Activated CD8-positive, alpha-beta memory T cell treated with anti-CD3 and anti-CD28 coated beads for 36 hours (primary cell): ENCODE data around the gene VWA2. TPM values are rescaled to one million over a fixed set of nuclear protein-coding genes. Genes with fewer than 3 reads are reported as not detected.

Source experiments
- CTCF ChIA-PET: fragments of 350-600 bp; sonication (Branson Sonifier 250); formaldehyde crosslinking; loops from one replicate; lab custom pipeline; 2021; ENCODE audit warnings: antibody characterized with exemption; lab: Charles Lee
- POLR2A ChIA-PET: fragments of 350-600 bp; sonication (Branson Sonifier 250); formaldehyde crosslinking; loops from one replicate; lab custom pipeline; 2021; ENCODE audit warnings: antibody characterized with exemption; lab: Charles Lee
- total RNA-seq, 2 experiments: library from RNA; stranded (reverse); gene quantifications; one replicate each; pipeline ENCODE4 v1.2.3, GENCODE V29; 2021

Gene VWA2
- total RNA-seq, 2 experiments from 2014 or later: not detected

DNA sequence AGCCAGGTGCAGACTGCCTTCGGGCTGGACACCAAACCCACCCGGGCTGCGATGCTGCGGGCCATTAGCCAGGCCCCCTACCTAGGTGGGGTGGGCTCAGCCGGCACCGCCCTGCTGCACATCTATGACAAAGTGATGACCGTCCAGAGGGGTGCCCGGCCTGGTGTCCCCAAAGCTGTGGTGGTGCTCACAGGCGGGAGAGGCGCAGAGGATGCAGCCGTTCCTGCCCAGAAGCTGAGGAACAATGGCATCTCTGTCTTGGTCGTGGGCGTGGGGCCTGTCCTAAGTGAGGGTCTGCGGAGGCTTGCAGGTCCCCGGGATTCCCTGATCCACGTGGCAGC lies 50.0 kb downstream of the VWA2 start:
- POLR2A ChIA-PET: no interaction called here
- CTCF ChIA-PET: no interaction called here

DNA sequence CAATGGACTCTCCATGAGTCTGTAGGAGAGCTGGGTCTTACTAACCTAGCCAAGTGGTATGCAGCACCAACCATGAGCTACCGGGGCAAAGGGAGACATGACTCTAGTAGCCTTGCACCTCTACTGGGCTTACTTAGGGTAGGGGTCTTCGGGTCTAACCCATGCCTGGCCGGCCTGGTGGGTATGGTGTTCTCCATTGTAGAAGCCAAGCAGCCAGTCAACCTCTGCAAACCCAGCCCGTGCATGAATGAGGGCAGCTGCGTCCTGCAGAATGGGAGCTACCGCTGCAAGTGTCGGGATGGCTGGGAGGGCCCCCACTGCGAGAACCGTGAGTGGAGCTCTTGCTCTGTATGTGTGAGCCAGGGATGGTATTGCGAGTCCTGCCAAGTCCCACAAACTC lies 51.0 kb downstream of the VWA2 start:
- ChIA-PET POLR2A (no interaction called here), CTCF (interaction anchor here (1.2 kb wide), 1 partner anchor 14 kb away, joined by 3 read pairs; no protein-coding TSS in a partner anchor)

DNA sequence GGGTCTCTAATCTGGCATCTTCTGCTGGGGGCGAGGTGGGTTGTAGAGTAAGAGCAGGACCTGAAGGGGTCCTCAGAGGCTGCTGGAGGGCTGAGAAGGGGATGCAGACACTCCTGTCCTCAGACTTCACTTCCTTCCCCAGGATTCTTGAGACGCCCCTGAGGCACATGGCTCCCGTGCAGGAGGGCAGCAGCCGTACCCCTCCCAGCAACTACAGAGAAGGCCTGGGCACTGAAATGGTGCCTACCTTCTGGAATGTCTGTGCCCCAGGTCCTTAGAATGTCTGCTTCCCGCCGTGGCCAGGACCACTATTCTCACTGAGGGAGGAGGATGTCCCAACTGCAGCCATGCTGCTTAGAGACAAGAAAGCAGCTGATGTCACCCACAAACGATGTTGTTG lies 52.0 kb downstream of the VWA2 start:
- ChIA-PET POLR2A (no interaction called here), CTCF (interaction anchor here (1.2 kb wide), 1 partner anchor 13 kb away, joined by 3 read pairs; no protein-coding TSS in a partner anchor)

- ChIA-PET CTCF (no interaction called here), POLR2A (no interaction called here)
Measured at GRCh38 chr10:114291516-114291915, 52.5 kb downstream of the VWA2 start.

DNA sequence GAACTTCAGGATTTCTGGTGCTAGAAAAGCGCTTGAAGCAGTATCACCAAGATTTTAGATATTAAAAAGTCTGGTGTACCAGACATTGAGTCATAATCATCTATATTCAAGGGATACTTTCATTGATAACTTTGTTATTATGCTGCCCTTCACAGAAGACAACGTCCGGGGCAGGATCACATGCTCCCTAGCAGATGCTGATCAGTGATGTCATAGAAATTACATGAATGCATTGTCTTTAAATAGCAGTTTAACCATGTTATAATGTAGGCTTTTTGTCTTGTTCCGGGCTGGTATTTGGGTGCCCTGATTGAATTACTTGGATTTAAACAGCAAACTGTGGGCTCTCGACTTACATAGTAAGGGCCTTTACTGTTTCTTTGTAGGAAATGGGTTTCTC lies 54.0 kb downstream of the VWA2 start:
- POLR2A ChIA-PET: no interaction called here
- CTCF ChIA-PET: no interaction called here

DNA sequence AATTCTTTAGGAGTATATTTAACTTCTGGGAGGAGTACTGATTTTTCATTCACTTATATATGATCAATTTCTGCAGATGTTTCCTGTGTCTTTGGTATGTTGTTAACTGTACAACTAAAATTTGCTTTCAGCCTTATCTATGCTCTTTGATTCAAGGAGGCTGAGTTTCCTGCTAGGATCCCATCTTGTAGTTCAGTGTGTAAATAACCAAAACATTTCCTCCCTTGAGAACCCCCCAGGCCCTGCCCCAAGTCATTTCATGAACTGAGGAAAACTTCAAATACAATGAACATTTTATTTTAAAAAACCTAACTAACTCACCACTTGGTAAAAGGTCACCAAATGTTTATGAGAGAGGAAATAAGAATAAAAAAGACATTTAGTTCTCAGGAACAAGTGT lies 55.5 kb downstream of the VWA2 start:
- ChIA-PET CTCF (no interaction called here), POLR2A (no interaction called here)

GRCh38 chr10:114295393-114295792 lies 56.3 kb downstream of the VWA2 start:
- CTCF ChIA-PET: no interaction called here
- POLR2A ChIA-PET: no interaction called here

GRCh38 chr10:114297136-114297705 lies 58.2 kb downstream of the VWA2 start:
- CTCF ChIA-PET: interaction anchor here (0.6 kb wide), 2 partner anchors 61 to 346 kb away, joined by 3 to 4 read pairs; no protein-coding TSS in a partner anchor
- POLR2A ChIA-PET: no interaction called here

GRCh38 chr10:114300036-114300645 lies 61.1 kb downstream of the VWA2 start:
- ChIA-PET POLR2A (no interaction called here), CTCF (no interaction called here)

DNA sequence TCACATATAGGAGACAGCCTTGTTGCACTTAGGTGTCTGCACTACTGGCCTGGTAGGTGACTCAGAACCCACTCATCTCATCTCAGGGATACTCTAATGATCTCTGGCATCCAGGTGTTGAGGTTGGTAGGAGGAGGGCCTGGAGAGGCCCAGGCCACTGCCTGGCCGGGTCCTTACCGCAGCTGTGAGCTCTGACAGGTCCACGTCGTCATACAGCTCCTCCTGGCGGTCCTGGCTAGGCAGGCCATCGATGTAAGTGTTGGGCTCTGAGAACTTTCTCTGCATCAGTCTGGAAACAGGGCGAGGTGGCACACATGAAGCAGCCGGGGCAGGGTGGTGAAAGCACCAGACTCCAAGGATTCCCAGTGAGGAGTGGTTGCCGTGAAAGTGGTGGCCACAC lies 62.1 kb downstream of the VWA2 start:
- ChIA-PET CTCF (no interaction called here), POLR2A (no interaction called here)

DNA sequence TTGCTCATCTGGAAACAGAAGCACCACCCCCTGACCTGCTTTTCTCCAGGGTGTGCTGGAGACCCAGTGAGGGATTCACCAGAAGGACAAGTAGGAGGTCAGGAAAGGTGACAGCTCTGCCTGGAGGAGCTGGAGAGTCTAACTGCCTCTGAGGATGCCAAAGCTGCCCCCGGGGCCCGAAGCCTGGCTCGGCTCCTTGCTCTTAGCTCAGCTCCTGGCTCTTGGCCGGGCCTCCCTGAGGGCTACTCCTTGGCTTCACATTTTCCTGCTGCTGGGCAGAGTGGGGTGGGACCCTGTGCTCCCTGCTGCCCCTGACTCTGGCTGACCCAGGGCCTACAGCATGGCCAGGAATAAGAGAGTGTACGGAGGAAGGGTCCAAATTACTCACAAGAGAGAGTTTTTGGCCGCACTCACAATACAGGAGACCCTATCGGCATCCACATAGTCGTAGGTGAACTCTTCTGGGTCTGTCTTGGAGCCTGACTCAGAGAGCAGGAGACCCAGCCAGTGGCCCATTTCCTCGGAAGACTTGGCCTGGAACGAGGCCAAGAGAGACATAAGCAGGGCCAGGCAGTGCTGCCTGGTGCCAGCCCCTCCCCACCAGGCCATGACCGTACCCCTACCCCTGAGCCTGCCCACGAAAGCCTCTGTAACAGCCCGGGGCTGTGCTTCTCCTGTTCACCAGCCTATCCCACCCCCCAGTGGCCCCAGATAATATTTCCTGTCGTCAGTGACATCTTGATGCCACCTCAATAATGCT lies 63.1 kb downstream of the VWA2 start:
- ChIA-PET POLR2A (no interaction called here), CTCF (no interaction called here)

- ChIA-PET POLR2A (no interaction called here), CTCF (interaction anchor here (0.6 to 2.1 kb wide), 17 partner anchors 9 to 576 kb away, joined by 3 to 22 read pairs (median 3); no protein-coding TSS in a partner anchor)
Measured at GRCh38 chr10:114303556-114303955, 64.5 kb downstream of the VWA2 start.

- CTCF ChIA-PET: interaction anchor here (0.6 to 2.1 kb wide), 25 partner anchors 8 to 826 kb away, joined by 3 to 22 read pairs (median 3); no protein-coding TSS in a partner anchor
- POLR2A ChIA-PET: no interaction called here
Measured at GRCh38 chr10:114304017-114304570, 65.0 kb downstream of the VWA2 start.

DNA sequence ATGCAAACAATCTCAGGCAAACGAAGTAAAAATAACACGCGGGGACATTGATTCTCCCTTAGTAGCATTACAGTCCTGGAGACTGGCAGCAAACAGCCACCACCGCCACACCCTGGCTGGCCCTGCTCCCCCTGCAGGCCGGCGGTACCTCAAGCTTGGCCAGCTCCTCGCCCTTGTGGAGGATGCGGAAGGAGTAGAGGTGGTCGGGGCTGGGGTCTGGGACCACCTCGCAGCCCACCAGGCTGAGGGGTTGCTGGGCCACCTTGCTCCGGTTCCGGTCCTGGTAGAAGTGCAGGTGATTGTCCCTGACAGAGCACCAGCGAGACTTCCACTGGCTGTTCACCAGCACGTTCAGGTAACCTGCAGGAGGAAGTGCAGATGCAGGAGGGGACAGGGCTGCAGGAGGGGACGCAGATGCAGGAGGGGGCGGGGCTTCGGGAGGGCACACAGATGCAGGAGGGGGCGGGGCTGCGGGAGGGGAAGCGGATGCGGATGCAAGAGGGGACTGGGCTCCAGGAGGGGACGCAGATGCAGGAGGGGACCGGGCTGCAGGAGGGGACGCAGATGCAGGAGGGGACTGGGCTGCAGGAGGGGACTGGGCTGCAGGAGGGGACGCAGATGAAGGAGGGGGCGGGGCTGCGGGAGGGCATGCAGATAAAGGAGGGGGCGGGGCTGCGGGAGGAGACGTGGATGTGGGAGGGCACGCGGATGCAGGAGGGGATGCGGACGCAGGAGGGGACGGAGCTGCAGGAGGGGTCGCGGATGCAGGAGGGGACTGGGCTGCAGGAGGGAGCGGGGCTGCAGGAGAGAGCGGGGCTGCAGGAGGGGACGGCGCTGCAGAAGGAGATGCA lies 65.7 kb downstream of the VWA2 start:
- CTCF ChIA-PET: interaction anchor here (0.6 to 2.1 kb wide), 17 partner anchors 11 to 825 kb away, joined by 3 to 22 read pairs (median 4); no protein-coding TSS in a partner anchor
- POLR2A ChIA-PET: no interaction called here

DNA sequence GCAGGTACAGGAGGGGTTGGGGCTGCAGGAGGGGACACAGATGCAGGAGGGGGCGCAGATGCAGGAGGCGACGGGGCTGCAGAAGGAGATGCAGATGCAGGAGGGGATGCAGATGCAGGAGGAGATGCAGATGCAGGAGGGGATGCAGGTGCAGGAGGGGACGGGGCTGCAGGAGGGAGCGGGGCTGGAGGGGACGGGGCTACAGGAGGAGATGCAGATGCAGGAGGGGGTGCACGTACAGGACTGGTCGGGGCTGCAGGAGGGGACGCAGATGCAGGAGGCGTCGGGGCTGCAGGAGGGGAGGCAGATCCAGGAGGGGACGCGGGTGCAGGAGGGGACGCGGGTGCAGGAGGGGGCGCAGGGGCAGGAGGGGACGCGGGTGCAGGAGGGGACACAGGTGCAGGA lies 66.5 kb downstream of the VWA2 start:
- POLR2A ChIA-PET: no interaction called here
- CTCF ChIA-PET: no interaction called here

DNA sequence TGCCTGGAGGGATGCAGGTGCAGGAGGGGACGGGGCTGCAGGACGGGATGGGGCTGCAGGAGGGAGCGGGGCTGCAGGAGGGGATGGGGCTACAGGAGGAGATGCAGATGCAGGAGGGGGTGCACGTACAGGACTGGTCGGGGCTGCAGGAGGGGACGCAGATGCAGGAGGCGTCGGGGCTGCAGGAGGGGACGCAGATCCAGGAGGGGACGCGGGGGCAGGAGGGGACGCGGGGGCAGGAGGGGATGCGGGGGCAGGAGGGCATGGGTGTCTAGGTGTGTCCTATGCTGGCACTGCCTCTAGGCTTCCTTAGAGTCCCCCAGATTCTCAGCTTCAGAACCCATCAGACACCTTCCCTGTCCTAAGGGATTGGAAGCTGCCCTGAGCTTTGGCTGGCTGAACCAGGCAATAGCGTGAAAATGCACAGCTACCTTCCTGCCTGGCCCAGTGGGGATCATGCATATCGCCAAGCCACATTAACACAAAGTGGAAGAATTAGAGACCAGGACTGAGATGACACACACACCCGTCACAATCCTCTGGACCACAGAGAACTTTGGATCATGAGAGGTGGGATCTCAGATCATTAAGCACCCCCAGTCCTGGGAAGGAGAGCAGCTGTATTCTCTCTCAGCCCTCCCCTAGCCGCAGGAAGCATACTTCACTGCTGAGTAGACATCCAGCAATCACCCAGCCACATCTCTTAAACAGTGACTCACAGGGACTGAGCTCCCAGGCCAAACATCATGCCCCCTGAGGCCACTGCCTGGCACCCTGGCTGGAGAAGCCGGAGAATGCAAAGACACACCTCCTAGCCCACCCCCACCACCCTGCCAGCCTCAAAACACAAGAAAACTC lies 67.3 kb downstream of the VWA2 start:
- CTCF ChIA-PET: interaction anchor here (0.6 kb wide), 1 partner anchor 1835 kb away, joined by 3 read pairs; no protein-coding TSS in a partner anchor
- POLR2A ChIA-PET: no interaction called here

- ChIA-PET CTCF (no interaction called here), POLR2A (no interaction called here)
Measured at GRCh38 chr10:114307731-114308130, 68.7 kb downstream of the VWA2 start.
